HK-2 (cell line): ENCODE measurements around the gene POLR3GL.

Experiments
- DNase-seq: peaks from one replicate; pipeline ENCODE4 v3.0.0-alpha.2; 2018; ENCODE audit not compliant: unreplicated experiment

Gene POLR3GL

GRCh38 chr1:145992958-145993617, 28.6 kb downstream of the POLR3GL start:
- no peak for DNase-seq

- DNase-seq = no peak
Observed at GRCh38 chr1:145993618-145994390, 29.3 kb downstream of the POLR3GL start.

GRCh38 chr1:145994391-145995120, 30.1 kb downstream of the POLR3GL start:
- DNase-seq = no peak

- DNase-seq = no peak
Observed at GRCh38 chr1:145995148-145995881, 30.8 kb downstream of the POLR3GL start.

- no peak for DNase-seq
Observed at GRCh38 chr1:145995964-145996432, 31.5 kb downstream of the POLR3GL start.

- DNase-seq = peak; percentile 97
Observed at GRCh38 chr1:145996433-145997015, 32.0 kb downstream of the POLR3GL start, which contains the start of gene TXNIP. TSS of gene TXNIP (minus strand) at chr1:145996579. CDS start at chr1:145996266, 313 bp downstream.

- DNase-seq = no peak
Observed at GRCh38 chr1:145997016-145997717, 32.7 kb downstream of the POLR3GL start.

- no peak for DNase-seq
Observed at GRCh38 chr1:145997718-145998023, 33.2 kb downstream of the POLR3GL start.

GRCh38 chr1:145999321-146000024, 35.0 kb downstream of the POLR3GL start:
- DNase-seq = no peak

- DNase-seq = no peak
Observed at GRCh38 chr1:146001709-146002108, 37.2 kb downstream of the POLR3GL start.

GRCh38 chr1:146007489-146008133, 43.1 kb downstream of the POLR3GL start:
- DNase-seq = no peak

- no peak for DNase-seq
Observed at GRCh38 chr1:146010126-146010738, 45.7 kb downstream of the POLR3GL start.

- DNase-seq = no peak
Observed at GRCh38 chr1:146012703-146013558, 48.4 kb downstream of the POLR3GL start.

- no peak for DNase-seq
Observed at GRCh38 chr1:146013559-146013922, 49.1 kb downstream of the POLR3GL start.

- no peak for DNase-seq
Observed at GRCh38 chr1:146016891-146017290, 52.4 kb downstream of the POLR3GL start.

GRCh38 chr1:146019231-146020057, 55.0 kb downstream of the POLR3GL start:
- no peak for DNase-seq
